Stimulated activated CD4-positive, alpha-beta T cell treated with anti-CD3 and anti-CD28 coated beads, TNF-alpha, amount 100 ng/mL, for 24 hours (primary cell): ENCODE data around the gene CNOT6.

Experiments
- DNase-seq, 3 experiments: peaks; one replicate each; pipeline ENCODE4 v3.0.0-alpha.2; 2020; ENCODE audit warnings: low read depth in 3 of 3

Gene CNOT6

GRCh38 chr5:180599981-180600553 is 105.9 kb downstream of the CNOT6 start:
- no peak for DNase-seq

- DNase-seq = no peak
Measured at GRCh38 chr5:180600554-180601041, 106.4 kb downstream of the CNOT6 start.

GRCh38 chr5:180601591-180602480 is 107.7 kb downstream of the CNOT6 start:
- no peak for DNase-seq

GRCh38 chr5:180602481-180603075 is 108.4 kb downstream of the CNOT6 start:
- no peak for DNase-seq

GRCh38 chr5:180603076-180603594 is 109.0 kb downstream of the CNOT6 start:
- DNase-seq = no peak

- DNase-seq = no peak
Measured at GRCh38 chr5:180604271-180604670, 110.1 kb downstream of the CNOT6 start.

DNA sequence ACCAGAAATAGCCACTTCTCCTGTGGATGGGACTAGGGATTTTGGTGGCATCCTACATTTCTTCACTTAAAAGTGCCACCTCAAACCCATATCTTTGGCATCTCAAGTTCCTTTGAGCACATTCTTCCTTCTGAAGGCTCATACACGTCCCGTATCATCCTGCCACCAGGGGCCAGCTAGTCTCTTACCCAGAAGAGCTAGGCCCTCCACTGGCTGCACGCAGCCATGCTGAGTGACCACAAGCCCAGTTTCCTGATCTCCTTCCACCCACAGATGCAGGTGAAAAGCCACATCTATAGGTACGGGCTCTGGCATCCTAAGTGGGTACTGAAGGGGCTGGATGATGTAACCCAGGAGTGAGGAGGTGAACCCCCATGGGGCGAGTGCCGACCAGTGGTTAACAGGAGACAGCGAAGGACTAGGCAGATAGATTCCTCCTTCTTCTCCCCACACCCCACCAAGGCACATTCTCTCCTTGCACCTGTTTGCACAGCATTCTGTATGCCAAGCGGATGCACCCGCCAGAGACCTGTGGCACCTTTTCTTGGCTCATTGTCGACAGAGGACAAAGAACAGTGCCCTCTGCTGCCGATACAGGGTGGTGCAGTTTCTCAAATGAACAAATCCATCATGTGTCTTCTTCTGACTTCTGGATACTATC is 111.5 kb downstream of the CNOT6 start:
- DNase-seq = peak; percentile 34 to 67 (median 40)

DNA sequence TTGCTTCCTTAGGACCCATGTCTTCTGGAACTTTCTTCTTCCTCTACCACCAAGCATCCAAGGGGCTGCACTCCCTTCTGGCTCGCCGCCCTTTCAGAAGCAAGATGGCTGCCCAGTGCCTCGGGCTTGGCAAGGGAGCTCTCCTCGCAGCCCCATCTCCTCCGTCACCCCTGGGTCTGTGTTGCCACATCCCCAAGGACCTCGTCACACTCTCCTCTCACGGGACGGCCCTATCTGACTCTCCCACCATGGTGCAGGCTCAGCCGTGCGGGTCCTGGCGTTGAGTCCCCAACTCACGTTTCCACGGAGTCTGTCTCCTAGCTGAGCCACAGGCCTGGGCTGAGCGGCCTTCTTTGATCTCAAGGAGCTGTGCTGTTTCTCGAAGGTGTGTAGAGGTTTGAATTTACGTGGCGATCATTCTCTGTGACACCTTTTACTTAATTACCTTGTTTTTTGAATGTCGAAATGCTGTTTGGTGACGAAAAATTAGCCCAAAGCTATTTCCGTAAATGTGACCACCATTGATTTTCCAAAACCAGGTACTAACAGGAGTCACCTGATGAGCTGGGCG is 112.1 kb downstream of the CNOT6 start:
- DNase-seq = no peak

GRCh38 chr5:180607861-180608571 is 113.8 kb downstream of the CNOT6 start:
- DNase-seq = no peak

- DNase-seq = no peak
Measured at GRCh38 chr5:180608572-180609310, 114.6 kb downstream of the CNOT6 start.

DNA sequence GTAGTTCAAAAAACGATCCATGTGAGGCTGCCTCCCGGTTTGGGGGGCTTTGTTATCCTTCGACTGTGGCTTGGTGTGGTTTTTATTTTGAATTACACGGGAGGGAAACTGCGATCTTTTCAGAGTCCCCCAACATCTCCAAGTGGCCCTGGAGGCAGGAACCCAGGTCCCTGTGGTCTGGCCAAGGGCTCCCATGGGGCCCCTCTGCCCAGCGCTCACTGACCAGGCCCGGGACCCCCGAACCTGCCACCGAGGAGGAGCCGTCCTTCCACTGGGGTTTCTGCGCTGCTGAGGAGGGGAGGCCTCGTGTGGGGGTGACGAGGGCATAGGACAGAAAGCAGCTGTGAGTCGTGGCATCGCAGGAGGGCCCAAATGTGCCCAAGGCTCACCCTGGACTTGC is 115.2 kb downstream of the CNOT6 start:
- DNase-seq = no peak

DNA sequence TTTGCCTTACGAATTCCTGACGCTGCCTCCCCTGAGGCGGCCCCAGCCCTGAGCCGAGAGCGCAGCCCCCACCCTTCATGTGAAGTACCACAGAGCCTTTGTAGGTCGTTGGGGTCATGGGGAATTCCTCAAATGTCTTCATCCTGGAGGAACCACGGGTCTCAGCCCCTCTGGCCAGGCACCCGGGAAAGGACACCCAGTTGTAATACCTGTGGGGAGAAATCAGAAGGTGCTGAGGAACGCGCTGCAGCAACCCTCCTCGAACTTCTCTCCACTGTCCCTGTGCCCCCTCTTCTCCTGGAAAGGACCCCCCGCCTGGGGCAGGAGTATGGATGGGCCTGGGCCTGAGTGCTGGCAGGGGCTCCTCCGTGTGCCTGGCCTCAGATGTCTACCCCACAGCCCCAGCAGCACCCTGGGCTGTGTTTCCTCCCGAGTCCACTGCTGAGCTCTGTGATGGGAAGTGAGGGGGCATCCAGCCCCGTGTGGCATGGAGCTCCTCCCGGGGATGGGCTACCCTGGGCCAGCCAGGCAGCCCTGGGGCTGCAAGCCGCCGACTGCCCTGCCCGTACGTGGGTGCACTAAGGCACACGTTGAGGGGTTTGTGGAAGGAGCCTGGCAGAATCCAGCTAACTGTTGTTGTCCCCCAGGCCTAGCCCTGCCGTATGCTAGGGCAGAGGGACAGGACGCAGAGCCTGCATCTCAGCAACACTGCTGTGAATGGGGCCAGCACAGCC is 115.8 kb downstream of the CNOT6 start:
- DNase-seq = no peak

DNA sequence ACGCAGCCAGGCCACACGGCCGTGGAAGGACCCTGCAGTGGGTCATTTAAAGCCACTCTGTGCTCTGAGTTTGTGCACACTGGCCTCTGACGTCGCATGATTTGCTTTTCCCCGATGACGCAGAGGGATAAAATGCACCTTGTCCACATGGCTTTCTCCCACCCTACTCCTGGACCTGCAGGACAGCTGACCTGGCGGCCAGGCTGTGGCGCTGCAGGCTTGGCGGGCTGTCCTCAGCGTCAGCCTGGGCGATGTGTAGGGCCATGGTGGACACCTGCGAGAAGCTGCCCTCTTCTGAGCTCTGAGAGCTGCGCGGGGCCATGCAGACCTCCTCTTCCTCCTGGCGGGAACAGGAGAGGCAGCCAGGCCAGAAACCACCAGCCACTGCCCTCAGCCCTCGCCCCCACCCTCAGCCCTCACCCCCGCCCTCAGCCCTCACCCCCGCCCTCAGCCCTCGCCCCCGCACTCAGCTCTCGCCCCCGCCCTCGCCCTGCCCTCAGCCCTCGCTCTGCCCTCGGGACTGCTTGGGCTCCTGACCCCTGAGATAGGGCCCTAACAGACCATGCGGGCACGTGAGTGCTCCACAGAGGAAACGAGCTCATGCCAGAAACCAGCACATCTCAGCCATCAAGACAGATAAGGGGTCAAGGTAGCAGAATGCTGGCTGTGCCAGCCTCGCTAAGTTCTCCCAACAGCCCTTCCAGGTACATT is 117.1 kb downstream of the CNOT6 start:
- no peak for DNase-seq

- DNase-seq = no peak
Measured at GRCh38 chr5:180612683-180613082, 118.5 kb downstream of the CNOT6 start.

GRCh38 chr5:180613188-180613813 is 119.1 kb downstream of the CNOT6 start:
- DNase-seq = no peak

- no peak for DNase-seq
Measured at GRCh38 chr5:180613814-180614188, 119.6 kb downstream of the CNOT6 start.

DNA sequence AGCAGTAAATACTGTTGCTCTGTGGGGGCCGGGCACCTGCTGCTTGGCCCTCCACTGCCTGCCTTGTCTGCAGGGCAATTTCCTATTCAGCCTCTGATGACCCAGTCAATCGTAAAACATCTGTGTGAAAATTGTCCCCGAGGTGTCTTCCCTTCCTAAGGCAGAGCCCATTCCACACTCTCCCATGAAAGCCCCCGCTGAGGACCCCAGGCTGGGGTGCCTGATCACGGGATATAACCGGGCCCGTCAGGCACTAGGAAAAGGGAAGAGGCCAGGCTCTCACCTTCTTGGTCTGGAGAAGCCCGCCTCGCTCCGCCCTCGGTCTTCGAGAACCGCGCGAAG is 124.3 kb downstream of the CNOT6 start:
- DNase-seq = no peak

- DNase-seq = peak in 2 of 3 experiments; percentile 29 to 51
Measured at GRCh38 chr5:180618829-180619562, 124.8 kb downstream of the CNOT6 start.
